Caco-2 (cell line): ENCODE results near the gene KCNE5. TPM values are rescaled to one million over a fixed set of nuclear protein-coding genes. Genes with fewer than 3 reads are reported as not detected.
"Not testable (repeated sequence)": the region's sequence is repeated elsewhere in the genome, so short reads cannot be mapped to it uniquely, and the experiment has no call there.

ENCODE experiments used
- BruUV-seq: library from RNA; stranded (reverse); fragments of 400-500 nt; replicated peaks from 2 replicates; lab custom pipeline; 2021; lab: Mats Ljungman, UMichigan
- CTCF ChIA-PET: fragments of 300-600 bp; sonication (Branson Sonifier 250); formaldehyde crosslinking; loops from one replicate; lab custom pipeline; 2022; ENCODE audit warnings: antibody characterized with exemption; lab: Charles Lee
- POLR2A ChIA-PET: fragments of 300-600 bp; sonication (Branson Sonifier 250); formaldehyde crosslinking; loops from one replicate; lab custom pipeline; 2022; ENCODE audit warnings: antibody characterized with exemption; lab: Charles Lee
- DNase-seq, 2 experiments: peaks; one replicate each; pipeline versions ENCODE4 v3.0.0 to v3.0.0-alpha.2; 2020 to 2022
- H3K27me3 ChIP-seq: replicated peaks from 2 replicates; pipeline ENCODE4 v1.6.0; 2011; ENCODE audit warnings: low read length; ENCODE audit not compliant: control insufficient read depth, insufficient read depth
- H3K36me3 ChIP-seq: 2 replicates; pipeline ENCODE4 v1.5.1; 2011; ENCODE audit warnings: low read length; ENCODE audit not compliant: control insufficient read depth, insufficient read depth
- H3K4me1 ChIP-seq: fragments of 250-450 bp; sonication (Bioruptor Pico); 2 replicates; pipeline ENCODE4 v1.5.1; 2020; ENCODE audit warnings: mild to moderate bottlenecking
- H3K4me3 ChIP-seq: 2 replicates; pipeline ENCODE4 v1.5.1; 2011; ENCODE audit warnings: low read depth, mild to moderate bottlenecking, control low read depth, low read length
- H3K9me3 ChIP-seq: fragments of 250-450 bp; sonication (Bioruptor Pico); 2 replicates; pipeline ENCODE4 v1.5.1; 2020; ENCODE audit warnings: mild to moderate bottlenecking, moderate library complexity
- H3K27ac Mint-ChIP-seq: one replicate; pipeline ENCODE4 v1.8.0; 2022; ENCODE audit warnings: mixed read lengths; ENCODE audit not compliant: unreplicated experiment
- H3K27me3 Mint-ChIP-seq: one replicate; pipeline ENCODE4 v1.8.0; 2022; ENCODE audit warnings: mixed read lengths; ENCODE audit not compliant: insufficient read depth, unreplicated experiment
- H3K36me3 Mint-ChIP-seq: one replicate; pipeline ENCODE4 v1.8.0; 2022; ENCODE audit warnings: mild to moderate bottlenecking, mixed read lengths; ENCODE audit not compliant: insufficient read depth, unreplicated experiment
- H3K4me1 Mint-ChIP-seq: one replicate; pipeline ENCODE4 v1.8.0; 2022; ENCODE audit warnings: low read depth, mixed read lengths; ENCODE audit not compliant: unreplicated experiment
- H3K4me3 Mint-ChIP-seq: one replicate; pipeline ENCODE4 v1.8.0; 2022; ENCODE audit warnings: mild to moderate bottlenecking, moderate library complexity, mixed read lengths; ENCODE audit not compliant: unreplicated experiment
- H3K9me3 Mint-ChIP-seq: one replicate; pipeline ENCODE4 v1.8.0; 2022; ENCODE audit warnings: mixed read lengths; ENCODE audit not compliant: unreplicated experiment
- CTCF ChIP-seq, 2 experiments: fragments of 200-600 bp in 1 of 2; IDR thresholded peaks; 1 replicate in 1 of 2; 2 replicates in 1 of 2; pipeline versions ENCODE4 v1.5.1 to v1.8.0; 2011 to 2022; ENCODE audit warnings: antibody characterized with exemption in 1 of 2, control low read depth in 1 of 2, inconsistent platforms in 1 of 2, low read depth in 1 of 2, low read length in 1 of 2, mild to moderate bottlenecking in 1 of 2, moderate library complexity in 1 of 2; ENCODE audit not compliant: insufficient read depth in 1 of 2, severe bottlenecking in 1 of 2, unreplicated experiment in 1 of 2
- intact Hi-C: fragments of 100-400 bp; cut with micrococcal nuclease; formaldehyde crosslinking; loops from one replicate; pipeline ENCODE4 v1.10.0; 2022; ENCODE audit not compliant: unreplicated experiment
- total RNA-seq: library from RNA; stranded (reverse); gene quantifications from 2 replicates; pipeline ENCODE4 v1.2.3, GENCODE V29; 2022

KCNE5 gene
- total RNA-seq, 1 experiment from 2014 or later = 0.20 TPM

GRCh38 chrX:109656774-109657173 is 31.8 kb upstream of the KCNE5 start:
- H3K36me3 Mint-ChIP-seq = peaks cover 7% of the 10 kb centered on the region
- no peak overlapping the region for H3K4me3 Mint-ChIP-seq
- Histone ChIP-seq H3K9me3 (no peaks in the 10 kb centered on the region), H3K4me1 (no peaks in the 10 kb centered on the region), H3K36me3 (no peaks in the 10 kb centered on the region; the same call in 1 of the 2 replicates), H3K27me3 (no peaks in the 10 kb centered on the region), H3K4me3 (no peak overlapping the region)
- no peak for TF ChIP-seq CTCF (IDR thresholded peaks at IDR 0.05; ENCODE audit: insufficient read depth in 1 of 2, low read depth in 1 of 2, low read length in 1 of 2, severe bottlenecking in 1 of 2, unreplicated experiment in 1 of 2)
- no TSS peak for BruUV-seq
- intact Hi-C loops = no loop called here
- H3K27ac Mint-ChIP-seq = no peak overlapping the region
- H3K4me1 Mint-ChIP-seq = no peaks in the 10 kb centered on the region
- no peak for DNase-seq
- no peaks in the 10 kb centered on the region for H3K27me3 Mint-ChIP-seq
- peaks cover 10% of the 10 kb centered on the region for H3K9me3 Mint-ChIP-seq
- ChIA-PET POLR2A (no interaction called here), CTCF (no interaction called here)

- ChIA-PET POLR2A (no interaction called here), CTCF (no interaction called here)
- H3K9me3 Mint-ChIP-seq = peaks cover 10% of the 10 kb centered on the region
- no TSS peak for BruUV-seq
- H3K27me3 Mint-ChIP-seq = no peaks in the 10 kb centered on the region
- H3K27ac Mint-ChIP-seq = no peak overlapping the region
- H3K36me3 ChIP-seq = no peaks in the 10 kb centered on the region; the same call in 1 of the 2 replicates
- no peak overlapping the region for H3K4me3 Mint-ChIP-seq
- no peak for TF ChIP-seq CTCF (IDR thresholded peaks at IDR 0.05; ENCODE audit: insufficient read depth in 1 of 2, low read depth in 1 of 2, low read length in 1 of 2, severe bottlenecking in 1 of 2, unreplicated experiment in 1 of 2)
- no peaks in the 10 kb centered on the region for H3K9me3 ChIP-seq
- no peak for DNase-seq
- no peak overlapping the region for H3K4me3 ChIP-seq
- intact Hi-C loops = no loop called here
- peaks cover 7% of the 10 kb centered on the region for H3K36me3 Mint-ChIP-seq
- H3K4me1 ChIP-seq = no peaks in the 10 kb centered on the region
- H3K4me1 Mint-ChIP-seq = no peaks in the 10 kb centered on the region
- H3K27me3 ChIP-seq = no peaks in the 10 kb centered on the region
Measured at GRCh38 chrX:109655502-109656201, 30.7 kb upstream of the KCNE5 start.

GRCh38 chrX:109654516-109655109 is 29.6 kb upstream of the KCNE5 start:
- Mint-ChIP-seq H3K27ac (no peak overlapping the region), H3K9me3 (peaks cover 10% of the 10 kb centered on the region), H3K4me1 (no peaks in the 10 kb centered on the region), H3K4me3 (no peak overlapping the region), H3K36me3 (peaks cover 7% of the 10 kb centered on the region), H3K27me3 (no peaks in the 10 kb centered on the region)
- Histone ChIP-seq H3K4me1 (no peaks in the 10 kb centered on the region), H3K36me3 (no peaks in the 10 kb centered on the region; the same call in 1 of the 2 replicates), H3K27me3 (no peaks in the 10 kb centered on the region), H3K9me3 (no peaks in the 10 kb centered on the region), H3K4me3 (no peak overlapping the region)
- intact Hi-C loops = no loop called here
- ChIA-PET POLR2A (no interaction called here), CTCF (no interaction called here)
- no TSS peak for BruUV-seq
- no peak for TF ChIP-seq CTCF (IDR thresholded peaks at IDR 0.05; ENCODE audit: insufficient read depth in 1 of 2, low read depth in 1 of 2, low read length in 1 of 2, severe bottlenecking in 1 of 2, unreplicated experiment in 1 of 2)
- DNase-seq = no peak

- H3K4me1 ChIP-seq, H3K27me3 Mint-ChIP-seq, H3K36me3 Mint-ChIP-seq, H3K27me3 ChIP-seq, intact Hi-C loops, H3K4me3 ChIP-seq, H3K4me3 Mint-ChIP-seq, H3K4me1 Mint-ChIP-seq, POLR2A ChIA-PET, H3K9me3 ChIP-seq, CTCF ChIA-PET, H3K27ac Mint-ChIP-seq, BruUV-seq, H3K9me3 Mint-ChIP-seq, DNase-seq, H3K36me3 ChIP-seq: not testable (repeated sequence)
Measured at GRCh38 chrX:109644671-109645070, 19.7 kb upstream of the KCNE5 start.
